K562 (cell line): ENCODE results near the gene ZNF214. TPM values are rescaled to one million over a fixed set of nuclear protein-coding genes. Genes with fewer than 3 reads are reported as not detected.

Experiments
- ATAC-seq: fragments of 200-7000 bp; cut with Tn5 transposase; 3 replicates; pipeline ENCODE4 v1.9.1; 2020; ENCODE audit warnings: moderate library complexity
- BruUV-seq: library from RNA; stranded (reverse); fragments of 400-500 nt; replicated peaks from 2 replicates; lab custom pipeline; 2021; lab: Mats Ljungman, UMichigan
- CTCF ChIA-PET: fragments of 300-600 bp; formaldehyde crosslinking; extraction: SDS; loops from one replicate; lab custom pipeline; 2021; ENCODE audit warnings: low intra/inter-chr PET ratio; lab: Yijun Ruan, JAX
- POLR2A ChIA-PET: fragments of 300-600, 350-650 bp; sonication (Branson Sonifier 250); formaldehyde crosslinking; extraction: SDS; loops from one replicate; lab custom pipeline; 2021; ENCODE audit warnings: antibody characterized with exemption, inconsistent platforms; lab: Yijun Ruan, JAX
- DNase-seq, 4 experiments: peaks; one replicate each; pipeline versions ENCODE4 v3.0.0 to v3.0.0-alpha.2; 2011 to 2018; ENCODE audit warnings: low spot score in 3 of 4, mixed read lengths in 3 of 4; ENCODE audit errors: extremely low read depth in 1 of 4
- FAIRE-seq: peaks from 2 replicates; lab custom pipeline; 2011; peaks lifted over from hg19 to GRCh38; lab: Jason Lieb, UNC
- H2AFZ ChIP-seq: 2 replicates; pipeline ENCODE4 v1.6.0; 2011; ENCODE audit warnings: low read depth, low read length, control low read depth, inconsistent platforms
- H3K27ac ChIP-seq: fragments of 200-600 bp; 3 replicates; pipeline ENCODE4 v1.8.0; 2011; ENCODE audit warnings: low read depth, mild to moderate bottlenecking, control low read depth, inconsistent platforms, low read length, moderate library complexity, mixed read lengths; ENCODE audit errors: extremely low read depth
- H3K27me3 ChIP-seq, 2 experiments: fragments of 300-600 bp in 1 of 2; 2 replicates in 1 of 2; 3 replicates in 1 of 2; pipeline versions ENCODE4 v1.6.0 to v1.8.0; 2011; ENCODE audit warnings: inconsistent platforms in 2 of 2, low read length in 2 of 2, mild to moderate bottlenecking in 1 of 2, mixed read lengths in 1 of 2, moderate library complexity in 1 of 2; ENCODE audit not compliant: control insufficient read depth in 2 of 2, insufficient read depth in 2 of 2
- H3K36me3 ChIP-seq: fragments of 300-600 bp; 3 replicates; pipeline ENCODE4 v1.8.0; 2011; ENCODE audit warnings: mild to moderate bottlenecking, low read length, inconsistent platforms; ENCODE audit not compliant: control insufficient read depth, insufficient read depth
- H3K4me1 ChIP-seq, 2 experiments: fragments of 200-600 bp in 1 of 2; replicated peaks in 1 of 2; 2 replicates in 1 of 2; 3 replicates in 1 of 2; pipeline versions ENCODE4 v1.5.1 to v1.8.0; 2011; ENCODE audit warnings: inconsistent platforms in 2 of 2, low read length in 2 of 2, mild to moderate bottlenecking in 1 of 2, mixed read lengths in 1 of 2, moderate library complexity in 1 of 2; ENCODE audit not compliant: control insufficient read depth in 2 of 2, insufficient read depth in 2 of 2
- H3K4me2 ChIP-seq: 2 replicates; pipeline ENCODE4 v1.6.1; 2011; ENCODE audit warnings: low read length, control low read depth, inconsistent platforms, mixed read lengths; ENCODE audit not compliant: insufficient read depth
- H3K4me3 ChIP-seq: fragments of 200-600 bp; sonication (generic), shearing (Covaris generic); 2 replicates; pipeline ENCODE4 v1.5.1; 2016; ENCODE audit warnings: control low read depth, inconsistent platforms
- H3K79me2 ChIP-seq: fragments of 200-600 bp; 3 replicates; pipeline ENCODE4 v1.8.0; 2011; ENCODE audit warnings: low read length, inconsistent platforms; ENCODE audit not compliant: control insufficient read depth, insufficient read depth
- H3K9ac ChIP-seq, 2 experiments: 2 replicates each; pipeline versions ENCODE4 v1.6.0 to v1.6.1; 2011; ENCODE audit warnings: low read depth in 2 of 2, low read length in 2 of 2, control low read depth in 1 of 2, inconsistent platforms in 1 of 2, mild to moderate bottlenecking in 1 of 2, mixed read lengths in 1 of 2; ENCODE audit not compliant: insufficient read depth in 1 of 2
- H3K9me1 ChIP-seq: one replicate; pipeline ENCODE4 v1.6.0; 2011; ENCODE audit warnings: inconsistent platforms, mild to moderate bottlenecking, low read length, moderate library complexity; ENCODE audit not compliant: control insufficient read depth, insufficient read depth
- H3K9me3 ChIP-seq: replicated peaks from 2 replicates; pipeline ENCODE4 v1.5.1; 2011; ENCODE audit warnings: low read depth, low read length, inconsistent platforms; ENCODE audit not compliant: control insufficient read depth, insufficient read depth
- H4K20me1 ChIP-seq: replicated peaks from 2 replicates; pipeline ENCODE4 v1.6.1; 2011; ENCODE audit warnings: low read length, inconsistent platforms, mixed read lengths; ENCODE audit not compliant: control insufficient read depth, insufficient read depth
- BCOR ChIP-seq: fragments of 450-650 bp; IDR thresholded peaks from 2 replicates; pipeline ENCODE4 v1.6.1; 2016
- CEBPB ChIP-seq: fragments of 450-650 bp; IDR thresholded peaks from 2 replicates; pipeline ENCODE4 v1.6.1; 2016; ENCODE audit warnings: missing genetic modification characterization, missing compliant biosample characterization
- DMBX1 ChIP-seq: fragments of 250-450 bp; sonication (Bioruptor Pico); IDR thresholded peaks from 2 replicates; pipeline ENCODE4 v1.8.0; 2022; ENCODE audit warnings: inconsistent platforms, mild to moderate bottlenecking, moderate library complexity, borderline replicate concordance
- HCFC1 ChIP-seq: IDR thresholded peaks from 2 replicates; pipeline ENCODE4 v1.6.1; 2012; ENCODE audit warnings: low read depth, low read length, improper control_type of control experiment
- HLTF ChIP-seq: fragments of 450-650 bp; IDR thresholded peaks from 2 replicates; pipeline ENCODE4 v1.6.1; 2016
- KAT7 ChIP-seq: sonication (generic); formaldehyde crosslinking; IDR thresholded peaks from 2 replicates; pipeline ENCODE4 v1.8.0; 2022; ENCODE audit warnings: missing genetic modification reagents, mild to moderate bottlenecking, borderline replicate concordance
- RBM25 ChIP-seq: fragments of 200-400 bp; formaldehyde crosslinking; IDR thresholded peaks from 2 replicates; pipeline ENCODE4 v1.6.1; 2018; ENCODE audit warnings: low read length, low read depth, moderate library complexity; ENCODE audit not compliant: severe bottlenecking
- RUNX1 ChIP-seq: sonication (generic); IDR thresholded peaks from 2 replicates; pipeline ENCODE4 v1.6.1; 2016; ENCODE audit warnings: antibody characterized with exemption, low read depth
- ZNF274 ChIP-seq: IDR thresholded peaks from 2 replicates; pipeline ENCODE4 v1.6.1; 2011; ENCODE audit warnings: low read depth, mild to moderate bottlenecking, low read length, moderate library complexity, borderline replicate concordance
- WGBS: fragments of 100-300 bp; shearing (Covaris generic); methylation state at CpG from one replicate; pipeline ENCODE4 v1.1.6; 2016; ENCODE audit warnings: low coverage, mixed read lengths; ENCODE audit not compliant: insufficient coverage; ENCODE audit errors: missing lambda C conversion rate; 5-methylcytosine and 5-hydroxymethylcytosine counted together
- in situ Hi-C: fragments of 300-500 bp; cut with MboI; formaldehyde crosslinking; loops from 4 replicates; pipeline ENCODE4 v1.15.0; 2018; ENCODE audit warnings: inconsistent platforms, mixed read lengths
- intact Hi-C: fragments of 100-400 bp; cut with micrococcal nuclease; formaldehyde crosslinking; loops from 2 replicates; pipeline ENCODE4 v1.14.2; 2022
- polyA plus RNA-seq, 8 experiments: library from polyadenylated mRNA; depleted of rRNA in 4 of 8; stranded (reverse) in 5 of 8; unstranded in 3 of 8; fragments of >200 nt; fragmentation: Nextera tagmentation in 2 of 8; fragmentation: Illumina TruSeq in 1 of 8; extraction: Ambion mirVana in 2 of 8; extraction: Trizol in 1 of 8; gene quantifications; 2 replicates each; pipeline versions ENCODE4 v1.2.1 to v1.2.3, GENCODE V29; 2011 to 2014; ENCODE audit warnings: inconsistent platforms in 1 of 8, missing spikeins in 1 of 8
- total RNA-seq, 7 experiments: library from RNA; depleted of rRNA in 6 of 7; stranded (reverse); fragments of >200 nt in 6 of 7; fragmentation: Illumina TruSeq in 2 of 7; extraction: Trizol in 2 of 7; gene quantifications; 2 replicates each; pipeline versions ENCODE4 v1.2.1 to v1.2.3, GENCODE V29; 2011 to 2021; ENCODE audit warnings: low replicate concordance in 1 of 7
- TF ChIP-seq, protein P1 (sequence below): fragments of 450-650 bp; IDR thresholded peaks from 2 replicates; pipeline ENCODE4 v1.7.1; 2018; ENCODE audit warnings: mild to moderate bottlenecking, low read depth; ENCODE audit not compliant: partially characterized antibody
- TF ChIP-seq, protein P2 (sequence below): fragments of 450-650 bp; IDR thresholded peaks from 2 replicates; pipeline ENCODE4 v1.6.1; 2017; ENCODE audit warnings: mild to moderate bottlenecking, moderate library complexity

ZNF214 gene
- total and polyA plus RNA-seq, 9 of the 15 experiments (the other 6 are each of a cell fraction or from before 2014, with no cell fraction given) = 0.06 to 0.41 (median 0.33) TPM; not detected in 1

DNA sequence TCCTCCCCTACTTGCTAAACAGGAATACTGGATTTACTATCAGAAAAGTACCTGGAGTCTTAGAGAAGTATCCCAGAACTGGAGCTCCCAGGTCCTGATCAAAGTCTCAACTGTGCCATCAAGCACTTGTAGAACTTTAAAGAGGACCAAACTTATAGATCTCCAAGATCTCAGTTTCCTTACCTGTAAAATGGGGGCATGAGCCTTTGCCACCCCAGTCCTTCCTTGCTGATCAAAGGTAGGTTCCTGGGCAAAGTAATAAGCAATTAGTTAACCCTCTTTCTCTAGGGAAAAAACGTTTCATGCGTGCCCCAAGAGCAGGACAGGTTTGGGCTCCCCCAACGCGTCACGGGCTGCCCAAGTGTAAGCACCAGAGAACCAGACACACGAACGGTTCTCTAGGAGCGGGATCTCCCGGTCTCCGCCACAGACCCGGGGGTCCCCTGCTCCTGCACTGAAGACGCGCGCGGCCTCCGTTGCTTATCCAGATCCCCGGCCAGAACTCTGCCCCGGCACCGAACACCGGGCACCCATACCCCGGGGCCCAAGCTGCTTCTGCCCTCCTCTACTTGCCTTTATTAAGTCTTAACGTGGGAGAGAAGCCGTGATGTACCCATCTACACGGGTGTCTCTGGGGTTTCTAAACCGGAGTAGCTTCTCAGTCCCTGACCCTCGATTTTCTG, 505 bp downstream of the ZNF214 start:
- DNase-seq = no peak
- CTCF ChIA-PET = no interaction called here
- H3K9ac ChIP-seq = peak overlapping the region in 1 of 2 experiments; percentile 39; a peak in 1 of 4 replicates
- H4K20me1 ChIP-seq = no peaks in the 10 kb centered on the region
- in situ Hi-C loops (no loop called here), intact Hi-C loops (no loop called here)
- BruUV-seq = no TSS peak
- peak; percentile 32 for ATAC-seq
- no peaks in the 10 kb centered on the region for H3K9me1 ChIP-seq
- POLR2A ChIA-PET = interaction anchor here (1.7 kb wide), 1 partner anchor 9 kb away, joined by 4 read pairs; no protein-coding TSS in a partner anchor
- peaks cover 0 to 11% of the 10 kb centered on the region in 2 experiments; a peak in 3 of 5 replicates for H3K4me1 ChIP-seq
- H3K27me3 ChIP-seq = no peaks in the 10 kb centered on the region
- H3K36me3 ChIP-seq = no peaks in the 10 kb centered on the region
- H3K9me3 ChIP-seq = no peaks in the 10 kb centered on the region
- H3K4me2 ChIP-seq = peak overlapping the region; percentile 69
- peak overlapping the region; percentile 79 for H2AFZ ChIP-seq
- no peak overlapping the region for H3K27ac ChIP-seq
- peak overlapping the region; percentile 9 for H3K4me3 ChIP-seq
- FAIRE-seq = no peak
- TF ChIP-seq CEBPB (tag) (no peak), RBM25 (peak; percentile 72), ZNF274 (no peak), HCFC1 (no peak), HLTF (no peak), KAT7 (CRISPR knock-in tag) (no peak), RUNX1 (no peak), BCOR (peak; percentile 41; the same call in 1 of the 2 replicates), DMBX1 (CRISPR knock-in tag) (no peak)
- TF ChIP-seq, protein P1, sequence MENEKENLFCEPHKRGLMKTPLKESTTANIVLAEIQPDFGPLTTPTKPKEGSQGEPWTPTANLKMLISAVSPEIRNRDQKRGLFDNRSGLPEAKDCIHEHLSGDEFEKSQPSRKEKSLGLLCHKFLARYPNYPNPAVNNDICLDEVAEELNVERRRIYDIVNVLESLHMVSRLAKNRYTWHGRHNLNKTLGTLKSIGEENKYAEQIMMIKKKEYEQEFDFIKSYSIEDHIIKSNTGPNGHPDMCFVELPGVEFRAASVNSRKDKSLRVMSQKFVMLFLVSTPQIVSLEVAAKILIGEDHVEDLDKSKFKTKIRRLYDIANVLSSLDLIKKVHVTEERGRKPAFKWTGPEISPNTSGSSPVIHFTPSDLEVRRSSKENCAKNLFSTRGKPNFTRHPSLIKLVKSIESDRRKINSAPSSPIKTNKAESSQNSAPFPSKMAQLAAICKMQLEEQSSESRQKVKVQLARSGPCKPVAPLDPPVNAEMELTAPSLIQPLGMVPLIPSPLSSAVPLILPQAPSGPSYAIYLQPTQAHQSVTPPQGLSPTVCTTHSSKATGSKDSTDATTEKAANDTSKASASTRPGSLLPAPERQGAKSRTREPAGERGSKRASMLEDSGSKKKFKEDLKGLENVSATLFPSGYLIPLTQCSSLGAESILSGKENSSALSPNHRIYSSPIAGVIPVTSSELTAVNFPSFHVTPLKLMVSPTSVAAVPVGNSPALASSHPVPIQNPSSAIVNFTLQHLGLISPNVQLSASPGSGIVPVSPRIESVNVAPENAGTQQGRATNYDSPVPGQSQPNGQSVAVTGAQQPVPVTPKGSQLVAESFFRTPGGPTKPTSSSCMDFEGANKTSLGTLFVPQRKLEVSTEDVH = no peak
- TF ChIP-seq, protein P2, sequence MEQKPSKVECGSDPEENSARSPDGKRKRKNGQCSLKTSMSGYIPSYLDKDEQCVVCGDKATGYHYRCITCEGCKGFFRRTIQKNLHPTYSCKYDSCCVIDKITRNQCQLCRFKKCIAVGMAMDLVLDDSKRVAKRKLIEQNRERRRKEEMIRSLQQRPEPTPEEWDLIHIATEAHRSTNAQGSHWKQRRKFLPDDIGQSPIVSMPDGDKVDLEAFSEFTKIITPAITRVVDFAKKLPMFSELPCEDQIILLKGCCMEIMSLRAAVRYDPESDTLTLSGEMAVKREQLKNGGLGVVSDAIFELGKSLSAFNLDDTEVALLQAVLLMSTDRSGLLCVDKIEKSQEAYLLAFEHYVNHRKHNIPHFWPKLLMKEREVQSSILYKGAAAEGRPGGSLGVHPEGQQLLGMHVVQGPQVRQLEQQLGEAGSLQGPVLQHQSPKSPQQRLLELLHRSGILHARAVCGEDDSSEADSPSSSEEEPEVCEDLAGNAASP = no peak
- no peaks in the 10 kb centered on the region for H3K79me2 ChIP-seq
- 69% methylated on average over 23 of the region's 26 CpGs for WGBS
